Peyer's patch (tissue), 4 donors: Measurements from ENCODE around the gene CRIP2.

ENCODE experiments used
- CTCF ChIP-seq, 6 experiments: fragments of 450-650 bp in 4 of 6; fragments of 200-600 bp in 2 of 6; sonication (generic) in 1 of 6; IDR thresholded peaks; one replicate each; pipeline ENCODE4 v1.5.1; 2017 to 2019; ENCODE audit warnings: antibody characterized with exemption in 6 of 6, mild to moderate bottlenecking in 3 of 6, moderate library complexity in 1 of 6
- POLR2A ChIP-seq, 2 donors: fragments of 450-650 bp; IDR thresholded peaks; one replicate each; pipeline ENCODE4 v1.5.1; 2017; ENCODE audit warnings: antibody characterized with exemption in 2 of 2, mild to moderate bottlenecking in 2 of 2, moderate library complexity in 2 of 2

DNA sequence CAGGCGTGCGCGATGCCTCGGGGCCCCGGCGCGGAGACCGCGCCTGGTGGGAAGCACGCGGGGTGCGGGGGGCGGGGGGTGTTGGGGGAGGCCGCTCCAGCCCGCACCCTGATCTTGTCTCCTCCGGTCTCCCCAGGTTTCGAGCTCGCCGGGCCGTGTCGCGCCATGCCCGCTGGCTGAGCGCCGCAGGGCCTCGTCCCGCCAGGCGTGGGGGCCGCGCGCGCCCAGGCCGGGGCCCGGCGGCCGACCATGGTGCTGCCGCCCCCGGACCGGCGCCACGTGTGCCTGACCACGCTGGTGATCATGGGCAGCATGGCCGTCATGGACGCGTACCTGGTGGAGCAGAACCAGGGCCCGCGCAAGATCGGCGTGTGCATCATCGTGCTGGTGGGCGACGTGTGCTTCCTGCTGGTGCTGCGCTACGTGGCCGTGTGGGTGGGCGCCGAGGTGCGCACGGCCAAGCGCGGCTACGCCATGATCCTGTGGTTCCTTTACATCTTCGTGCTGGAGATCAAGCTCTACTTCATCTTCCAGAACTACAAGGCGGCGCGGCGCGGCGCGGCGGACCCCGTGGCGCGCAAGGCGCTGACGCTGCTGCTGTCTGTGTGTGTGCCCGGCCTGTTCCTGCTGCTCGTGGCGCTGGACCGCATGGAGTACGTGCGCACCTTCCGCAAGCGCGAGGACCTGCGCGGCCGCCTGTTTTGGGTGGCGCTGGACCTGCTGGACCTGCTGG, 54.1 kb downstream of the CRIP2 start:
- TF ChIP-seq CTCF (IDR thresholded peaks at IDR 0.05) = no peak
- no peak for TF ChIP-seq POLR2A (IDR thresholded peaks at IDR 0.05)
